GM12878 (cell line): ENCODE results near the gene RAB21. TPM values are rescaled to one million over a fixed set of nuclear protein-coding genes. Genes with fewer than 3 reads are reported as not detected.

Experiments
- ATAC-seq: fragments of 200-7000 bp; cut with Tn5 transposase; 3 replicates; pipeline ENCODE4 v1.9.1; 2020; ENCODE audit warnings: mild to moderate bottlenecking, moderate library complexity
- BruUV-seq: library from RNA; stranded (reverse); fragments of 400-500 nt; replicated peaks from 2 replicates; lab custom pipeline; 2021; lab: Mats Ljungman, UMichigan
- CTCF ChIA-PET: fragments of 300-600 bp; sonication (Branson Sonifier 250); formaldehyde crosslinking; extraction: SDS; loops from one replicate; lab custom pipeline; 2021; ENCODE audit warnings: inconsistent platforms; lab: Yijun Ruan, JAX
- POLR2A ChIA-PET: fragments of 350-600 bp; formaldehyde crosslinking; extraction: SDS; loops from one replicate; lab custom pipeline; 2021; ENCODE audit warnings: inconsistent platforms; lab: Charles Lee
- RAD21 ChIA-PET: fragments of 300-600 bp; sonication (Branson Sonifier 250); formaldehyde crosslinking; loops from one replicate; lab custom pipeline; 2023; ENCODE audit warnings: antibody characterized with exemption; ENCODE audit not compliant: unreplicated experiment; lab: Charles Lee
- SMC1A ChIA-PET: fragments of 300-600 bp; sonication (Branson Sonifier 250); formaldehyde crosslinking; loops from one replicate; lab custom pipeline; 2023; ENCODE audit not compliant: unreplicated experiment, uncharacterized antibody; lab: Charles Lee
- DNase-seq: peaks from one replicate; pipeline ENCODE4 v3.0.0-alpha.2; 2011; ENCODE audit warnings: low read depth, low spot score
- FAIRE-seq: peaks from 3 replicates; lab custom pipeline; 2011; peaks lifted over from hg19 to GRCh38; lab: Jason Lieb, UNC
- H2AFZ ChIP-seq: 2 replicates; pipeline ENCODE4 v1.6.0; 2011; ENCODE audit warnings: low read depth, low read length, control low read depth; ENCODE audit not compliant: control insufficient read depth
- H3K27ac ChIP-seq: 2 replicates; pipeline ENCODE4 v1.5.1; 2011; ENCODE audit warnings: control low read depth; ENCODE audit not compliant: control insufficient read depth, insufficient read depth
- H3K27me3 ChIP-seq, 2 experiments: replicated peaks in 1 of 2; 2 replicates each; pipeline versions ENCODE4 v1.6.0 to v1.6.1; 2011; ENCODE audit warnings: low read length in 1 of 2; ENCODE audit not compliant: control insufficient read depth in 2 of 2, insufficient read depth in 2 of 2
- H3K36me3 ChIP-seq, 2 experiments: 2 replicates each; pipeline ENCODE4 v1.5.1; 2011; ENCODE audit warnings: low read length in 1 of 2; ENCODE audit not compliant: control insufficient read depth in 2 of 2, insufficient read depth in 2 of 2
- H3K4me1 ChIP-seq: 2 replicates; pipeline ENCODE4 v1.6.1; 2011; ENCODE audit warnings: mild to moderate bottlenecking, low read length, moderate library complexity, mixed read lengths; ENCODE audit not compliant: control insufficient read depth, insufficient read depth
- H3K4me2 ChIP-seq: 2 replicates; pipeline ENCODE4 v1.6.0; 2011; ENCODE audit warnings: control low read depth; ENCODE audit not compliant: control insufficient read depth, insufficient read depth
- H3K4me3 ChIP-seq: fragments of 200-600 bp; sonication (generic); 2 replicates; pipeline ENCODE4 v1.5.1; 2016
- H3K79me2 ChIP-seq: 2 replicates; pipeline ENCODE4 v1.6.0; 2011; ENCODE audit warnings: low read length; ENCODE audit not compliant: control insufficient read depth, insufficient read depth
- H3K9ac ChIP-seq: 2 replicates; pipeline ENCODE4 v1.8.0; 2011; ENCODE audit warnings: low read length, control low read depth, mixed read lengths; ENCODE audit not compliant: control insufficient read depth, insufficient read depth
- H3K9me3 ChIP-seq: replicated peaks from 3 replicates; pipeline ENCODE4 v1.5.1; 2011; ENCODE audit warnings: mild to moderate bottlenecking, low read length; ENCODE audit not compliant: control insufficient read depth, insufficient read depth
- H4K20me1 ChIP-seq: 2 replicates; pipeline ENCODE4 v1.6.0; 2011; ENCODE audit not compliant: control insufficient read depth, insufficient read depth
- ASH2L ChIP-seq: fragments of 300-600, 200-600 bp; sonication (generic); IDR thresholded peaks from 2 replicates; pipeline ENCODE4 v1.6.1; 2017; ENCODE audit warnings: low read depth, mild to moderate bottlenecking, borderline replicate concordance
- FOS ChIP-seq: IDR thresholded peaks from 3 replicates; pipeline ENCODE4 v1.6.1; 2011; ENCODE audit warnings: borderline replicate concordance; ENCODE audit not compliant: insufficient read length; ENCODE audit errors: extremely low read depth
- GABPA ChIP-seq: IDR thresholded peaks from 2 replicates; pipeline ENCODE4 v1.6.1; 2014; ENCODE audit warnings: antibody characterized with exemption, low read depth, mild to moderate bottlenecking, inconsistent platforms
- IKZF1 ChIP-seq: fragments of 450-650 bp; conservative IDR thresholded peaks from 2 replicates; pipeline ENCODE4 v1.6.1; 2017; ENCODE audit warnings: antibody characterized with exemption, mild to moderate bottlenecking
- IRF3 ChIP-seq: fragments of 450-650 bp; IDR thresholded peaks from 2 replicates; pipeline ENCODE4 v1.6.1; 2014; ENCODE audit warnings: mild to moderate bottlenecking
- RAD21 ChIP-seq: IDR thresholded peaks from 2 replicates; pipeline ENCODE4 v1.6.1; 2011; ENCODE audit warnings: mild to moderate bottlenecking, low read depth, low read length, moderate library complexity; ENCODE audit not compliant: insufficient read depth
- RUNX3 ChIP-seq: IDR thresholded peaks from 2 replicates; pipeline ENCODE4 v1.6.1; 2012; ENCODE audit warnings: low read length, inconsistent platforms
- SIX5 ChIP-seq: IDR thresholded peaks from 2 replicates; pipeline ENCODE4 v1.6.1; 2011; ENCODE audit warnings: mild to moderate bottlenecking, low read depth, low read length, moderate library complexity; ENCODE audit not compliant: severe bottlenecking
- SMC3 ChIP-seq: IDR thresholded peaks from 2 replicates; pipeline ENCODE4 v1.6.1; 2011; ENCODE audit warnings: low read length, improper control_type of control experiment, borderline replicate concordance
- SRF ChIP-seq, 2 experiments: IDR thresholded peaks; 2 replicates each; pipeline ENCODE4 v1.6.1; 2011; ENCODE audit warnings: low read depth in 2 of 2, low read length in 2 of 2, mild to moderate bottlenecking in 1 of 2, moderate library complexity in 1 of 2
- ZSCAN29 ChIP-seq: fragments of 450-650 bp; IDR thresholded peaks from 2 replicates; pipeline ENCODE4 v1.6.1; 2017; ENCODE audit warnings: mild to moderate bottlenecking, moderate library complexity
- WGBS: methylation state at CpG from one replicate; pipeline ENCODE4 v1.1.6; 2016; ENCODE audit warnings: low lambda C conversion rate; ENCODE audit not compliant: insufficient replicate concordance, insufficient coverage; ENCODE audit errors: missing lambda C conversion rate; 5-methylcytosine and 5-hydroxymethylcytosine counted together
- in situ Hi-C: fragments of 300-500 bp; cut with MboI; formaldehyde crosslinking; loops from 9 replicates; pipeline ENCODE4 v1.14.3; 2018; ENCODE audit warnings: mixed read lengths
- intact Hi-C: fragments of 100-400 bp; cut with micrococcal nuclease; formaldehyde crosslinking; loops from one replicate; pipeline ENCODE4 v1.14.2; 2022; ENCODE audit not compliant: unreplicated experiment
- polyA plus RNA-seq, 11 experiments: library from polyadenylated mRNA; depleted of rRNA in 4 of 11; unstranded in 6 of 11; stranded (reverse) in 5 of 11; fragments of >200 nt; fragmentation: Nextera tagmentation in 4 of 11; fragmentation: Illumina TruSeq in 1 of 11; extraction: Ambion mirVana in 4 of 11; extraction: Trizol in 1 of 11; gene quantifications; 1 replicate in 1 of 11; 2 replicates in 10 of 11; pipeline versions ENCODE4 v1.2.1 to v1.2.3, GENCODE V29; 2011 to 2016; ENCODE audit warnings: inconsistent platforms in 2 of 11, missing spikeins in 2 of 11, low read depth in 1 of 11
- total RNA-seq, 4 experiments: library from RNA; depleted of rRNA in 3 of 4; stranded (reverse); fragments of >200 nt in 3 of 4; fragmentation: Illumina TruSeq in 1 of 4; extraction: Trizol in 1 of 4; gene quantifications; 2 replicates each; pipeline versions ENCODE4 v1.2.1 to v1.2.3, GENCODE V29; 2013 to 2021

Gene RAB21
- total and polyA plus RNA-seq, 10 of the 15 experiments (the other 5 are each of a cell fraction or from before 2014, with no cell fraction given) = 2.8 to 42.8 (median 16.1) TPM

- Histone ChIP-seq H3K4me1 (peaks cover 10% of the 10 kb centered on the region; the same call in 1 of the 2 replicates), H3K27me3 (no peaks in the 10 kb centered on the region), H2AFZ (peak overlapping the region; percentile 99), H4K20me1 (no peaks in the 10 kb centered on the region), H3K9me3 (no peaks in the 10 kb centered on the region; the same call in 2 of the 3 replicates), H3K79me2 (peaks cover 48% of the 10 kb centered on the region), H3K36me3 (0 out of 4 replicates have a peak, but pooled peaks cover 0 to 4% of the 10 kb centered on the region in 2 experiments), H3K4me3 (peak overlapping the region; percentile 86), H3K9ac (peak overlapping the region; percentile 85), H3K4me2 (peak overlapping the region; percentile 89), H3K27ac (peak overlapping the region; percentile 81)
- CTCF ChIA-PET = interaction anchor here (0.7 to 1.8 kb wide), 5 partner anchors 9 to 68 kb away, joined by 3 to 8 read pairs (median 4); no protein-coding TSS in a partner anchor
- intact Hi-C loops (loop anchor here (2.0 kb wide), 1 partner anchor 30 kb away; no protein-coding TSS in a partner anchor), in situ Hi-C loops (loop anchor here (5.0 kb wide), 1 partner anchor 178 kb away; the partner anchor contains the start of genes THAP2 and ZFC3H1)
- DNase-seq (no peak), FAIRE-seq (no peak), ATAC-seq (peak; percentile 34)
- 3% methylated on average over 20 of the region's 20 CpGs for WGBS
- RAD21 ChIA-PET = interaction anchor here (0.6 to 1.1 kb wide), 2 partner anchors 90 to 1914 kb away, joined by 3 read pairs; no protein-coding TSS in a partner anchor
- TF ChIP-seq IKZF1 (no peak), RUNX3 (peak; percentile 32)
- SMC1A ChIA-PET = interaction anchor here (1.0 to 2.5 kb wide), 4 partner anchors 60 to 95 kb away, joined by 3 to 11 read pairs (median 4); no protein-coding TSS in a partner anchor
- POLR2A ChIA-PET = interaction anchor here (1.3 kb wide), 1 partner anchor 177 kb away, joined by 3 read pairs; no protein-coding TSS in a partner anchor
- BruUV-seq = no TSS peak
Measured at GRCh38 chr12:71840231-71840847, 85.7 kb downstream of the RAB21 start.

GRCh38 chr12:71846322-71846940, 91.8 kb downstream of the RAB21 start:
- no peak for FAIRE-seq
- no peak for DNase-seq
- Histone ChIP-seq H3K9ac (no peak overlapping the region), H3K79me2 (peaks cover 33% of the 10 kb centered on the region), H3K9me3 (peaks cover 1% of the 10 kb centered on the region; the same call in 2 of the 3 replicates), H3K27ac (no peak overlapping the region), H3K36me3 (peaks cover 0 to 4% of the 10 kb centered on the region in 2 experiments; a peak in 1 of 4 replicates), H2AFZ (no peak overlapping the region), H3K27me3 (no peaks in the 10 kb centered on the region), H3K4me3 (no peak overlapping the region), H3K4me1 (peaks cover 4% of the 10 kb centered on the region; the same call in 1 of the 2 replicates), H4K20me1 (no peaks in the 10 kb centered on the region), H3K4me2 (no peak overlapping the region)
- ChIA-PET POLR2A (interaction anchor here (0.6 to 0.9 kb wide), 4 partner anchors 17 to 775 kb away, joined by 3 to 7 read pairs (median 4); no protein-coding TSS in a partner anchor), SMC1A (interaction anchor here (0.6 to 2.6 kb wide), 12 partner anchors 14 to 162 kb away, joined by 3 to 24 read pairs (median 3); partner anchors contain the start of gene TMEM19), CTCF (interaction anchor here (0.8 to 3.0 kb wide), 24 partner anchors 9 to 1065 kb away, joined by 3 to 48 read pairs (median 4); partner anchors contain the start of gene TMEM19), RAD21 (interaction anchor here (0.6 to 1.8 kb wide), 6 partner anchors 67 to 296 kb away, joined by 3 to 15 read pairs (median 6); no protein-coding TSS in a partner anchor)
- no CpG with 5 or more reads among the region's 3 CpGs for WGBS
- intact Hi-C loops (no loop called here), in situ Hi-C loops (no loop called here)
- BruUV-seq = no TSS peak
- peak; percentile 60 for ATAC-seq
- TF ChIP-seq SRF (IDR thresholded peaks at IDR 0.05; ENCODE audit: low read depth in 2 of 2, low read length in 2 of 2) = no peak
- TF ChIP-seq SMC3 = peak; percentile 27; the same call in 1 of the 2 replicates
- no peak for TF ChIP-seq FOS
- no peak for TF ChIP-seq SIX5
- TF ChIP-seq RAD21 = peak; percentile 31; the same call in 1 of the 2 replicates
- TF ChIP-seq ZSCAN29 = no peak
- no peak for TF ChIP-seq GABPA
- TF ChIP-seq IRF3 = no peak
- TF ChIP-seq ASH2L = no peak
